Spinal cord (tissue), 10 donors: ENCODE measurements around the gene GNB5. TPM values are rescaled to one million over a fixed set of nuclear protein-coding genes. Genes with fewer than 3 reads are reported as not detected.

ENCODE experiments used
- DNase-seq, 6 donors: peaks; one replicate each; pipeline versions ENCODE4 v3.0.0 to v3.0.0-alpha.2; 2013 to 2015; ENCODE audit warnings: low spot score in 6 of 6, low read depth in 4 of 6
- H3K27ac ChIP-seq: one replicate; pipeline ENCODE4 v1.5.1; 2013; ENCODE audit warnings: low read depth, low read length, control low read depth
- H3K27me3 ChIP-seq: one replicate; pipeline ENCODE4 v1.6.1; 2013; ENCODE audit warnings: low read length; ENCODE audit not compliant: control insufficient read depth, insufficient read depth
- H3K36me3 ChIP-seq: one replicate; pipeline ENCODE4 v1.6.1; 2013; ENCODE audit warnings: low read length; ENCODE audit not compliant: control insufficient read depth, insufficient read depth
- H3K4me1 ChIP-seq: one replicate; pipeline ENCODE4 v1.6.1; 2013; ENCODE audit warnings: low read length; ENCODE audit not compliant: control insufficient read depth, insufficient read depth
- H3K4me3 ChIP-seq: one replicate; pipeline ENCODE4 v1.5.1; 2013; ENCODE audit warnings: low read depth, low read length, control low read depth
- H3K9me3 ChIP-seq: one replicate; pipeline ENCODE4 v1.6.1; 2013; ENCODE audit warnings: low read length; ENCODE audit not compliant: control insufficient read depth, insufficient read depth
- WGBS: methylation state at CpG from one replicate; pipeline ENCODE4 v1.1.5; 2013; ENCODE audit warnings: missing lambda C conversion rate; ENCODE audit not compliant: insufficient coverage; 5-methylcytosine and 5-hydroxymethylcytosine counted together
- polyA plus RNA-seq, 2 donors: library from polyadenylated mRNA; unstranded; fragments of 120-200 nt; gene quantifications; one replicate each; pipeline ENCODE4 v1.2.1, GENCODE V29; 2013; ENCODE audit not compliant: insufficient read length in 2 of 2
- total RNA-seq, 2 donors: library from RNA; depleted of rRNA in 1 of 2; stranded (reverse); fragments of 120-200 nt in 1 of 2; fragments of >200 nt in 1 of 2; gene quantifications; one replicate each; pipeline versions ENCODE4 v1.2.3 to v1.2.4, GENCODE V29; 2013 to 2014
- donor health status: healthy.

GNB5 gene
- total and polyA plus RNA-seq, 4 donors: 28.0 to 57.2 (median 54.6) TPM

GRCh38 chr15:52193321-52193720 is 2.1 kb upstream of the GNB5 start:
- Histone ChIP-seq H3K36me3 (peaks cover 2% of the 10 kb centered on the region), H3K9me3 (no peaks in the 10 kb centered on the region), H3K27me3 (no peaks in the 10 kb centered on the region), H3K27ac (no peak overlapping the region), H3K4me3 (no peak overlapping the region), H3K4me1 (no peaks in the 10 kb centered on the region)
- 69% methylated on average over 3 of the region's 4 CpGs for WGBS
- DNase-seq: no peak

GRCh38 chr15:52186651-52187486 is 4.3 kb downstream of the GNB5 start:
- Histone ChIP-seq H3K36me3 (peaks cover 2% of the 10 kb centered on the region), H3K27me3 (no peaks in the 10 kb centered on the region), H3K9me3 (no peaks in the 10 kb centered on the region), H3K27ac (no peak overlapping the region), H3K4me3 (no peak overlapping the region), H3K4me1 (peaks cover 6% of the 10 kb centered on the region)
- 79% methylated on average over 11 of the region's 11 CpGs for WGBS
- DNase-seq: no peak

- DNase-seq: no peak
- WGBS: 84% methylated on average over 7 of the region's 7 CpGs
- H3K36me3 ChIP-seq: no peaks in the 10 kb centered on the region
- H3K27ac ChIP-seq: no peak overlapping the region
- H3K27me3 ChIP-seq: peaks cover 3% of the 10 kb centered on the region
- no peak overlapping the region for H3K4me3 ChIP-seq
- H3K9me3 ChIP-seq: no peaks in the 10 kb centered on the region
- peaks cover 14% of the 10 kb centered on the region for H3K4me1 ChIP-seq
Observed at GRCh38 chr15:52185151-52185561, 6.0 kb downstream of the GNB5 start.

- peaks cover 6% of the 10 kb centered on the region for H3K27me3 ChIP-seq
- H3K4me1 ChIP-seq: peaks cover 17% of the 10 kb centered on the region
- no peaks in the 10 kb centered on the region for H3K9me3 ChIP-seq
- no CpG with 5 or more reads among the region's 5 CpGs for WGBS
- DNase-seq: no peak
- no peak overlapping the region for H3K4me3 ChIP-seq
- no peaks in the 10 kb centered on the region for H3K36me3 ChIP-seq
- H3K27ac ChIP-seq: no peak overlapping the region
Observed at GRCh38 chr15:52184721-52185120, 6.5 kb downstream of the GNB5 start.

GRCh38 chr15:52183562-52184173 is 7.5 kb downstream of the GNB5 start:
- peak in 4 of 6 donors; percentile 24 to 85 (median 47) for DNase-seq
- no peak overlapping the region for H3K27ac ChIP-seq

GRCh38 chr15:52181938-52182780 is 9.0 kb downstream of the GNB5 start:
- no peak for DNase-seq
- Histone ChIP-seq H3K27me3 (peaks cover 6% of the 10 kb centered on the region), H3K4me3 (no peak overlapping the region), H3K9me3 (no peaks in the 10 kb centered on the region), H3K4me1 (peaks cover 25% of the 10 kb centered on the region), H3K36me3 (no peaks in the 10 kb centered on the region), H3K27ac (no peak overlapping the region)
- 90% methylated on average over 4 of the region's 6 CpGs for WGBS

More at GRCh38 chr15:52183562-52184173, 7.5 kb downstream of the GNB5 start:
- peaks cover 6% of the 10 kb centered on the region for H3K27me3 ChIP-seq
- WGBS: 20% methylated on average over 1 of the region's 2 CpGs
- no peak overlapping the region for H3K4me3 ChIP-seq
- peaks cover 24% of the 10 kb centered on the region for H3K4me1 ChIP-seq
- H3K36me3 ChIP-seq: no peaks in the 10 kb centered on the region
- H3K9me3 ChIP-seq: no peaks in the 10 kb centered on the region

- Histone ChIP-seq H3K4me3 (peak overlapping the region; percentile 69), H3K27ac (no peak overlapping the region), H3K36me3 (no peaks in the 10 kb centered on the region), H3K4me1 (peaks cover 19% of the 10 kb centered on the region), H3K27me3 (peaks cover 6% of the 10 kb centered on the region), H3K9me3 (no peaks in the 10 kb centered on the region)
- DNase-seq: no peak
- WGBS: 94% methylated on average over 6 of the region's 10 CpGs
Observed at GRCh38 chr15:52180851-52181450, 10.2 kb downstream of the GNB5 start.

GRCh38 chr15:52180196-52180835 is 10.9 kb downstream of the GNB5 start:
- 1% methylated on average over 23 of the region's 31 CpGs for WGBS
- Histone ChIP-seq H3K27ac (peak overlapping the region; percentile 73), H3K4me1 (peaks cover 19% of the 10 kb centered on the region), H3K9me3 (no peaks in the 10 kb centered on the region), H3K4me3 (peak overlapping the region; percentile 69), H3K36me3 (no peaks in the 10 kb centered on the region), H3K27me3 (peaks cover 6% of the 10 kb centered on the region)
- peak in 3 of 6 donors; percentile 2 to 49 (median 5) for DNase-seq
